Vagina (tissue), 2 donors: ENCODE data around the gene MAG.

Experiments used
- POLR2A ChIP-seq, 2 donors: fragments of 450-650 bp; IDR thresholded peaks; one replicate each; pipeline ENCODE4 v1.6.1; 2017; ENCODE audit warnings: antibody characterized with exemption in 2 of 2, mild to moderate bottlenecking in 2 of 2, moderate library complexity in 2 of 2
- TF ChIP-seq, protein P1 (sequence below), 3 experiments: fragments of 450-650 bp in 2 of 3; fragments of 200-600 bp in 1 of 3; sonication (generic) in 1 of 3; IDR thresholded peaks; one replicate each; pipeline ENCODE4 v1.5.1; 2017 to 2019; ENCODE audit warnings: antibody characterized with exemption in 3 of 3, mild to moderate bottlenecking in 2 of 3, moderate library complexity in 2 of 3

DNA sequence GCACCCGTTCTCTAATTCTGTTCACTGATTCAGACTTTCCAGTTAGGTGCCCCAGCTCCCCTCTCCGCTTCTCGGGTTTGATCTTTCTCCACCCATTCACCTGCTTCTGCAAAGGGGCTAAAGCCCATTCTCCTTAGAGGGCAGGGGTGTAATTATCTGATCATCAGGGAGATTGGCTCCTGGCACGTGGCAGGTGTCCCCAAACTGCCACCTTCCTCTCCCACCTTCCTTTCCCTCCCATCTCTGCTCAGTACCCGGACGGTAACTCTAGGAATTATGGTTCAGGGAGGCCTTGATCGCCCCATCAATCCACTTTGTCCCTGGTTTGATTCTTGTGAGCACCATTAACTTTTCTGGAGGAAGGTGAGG, 56.0 kb downstream of the MAG start:
- no peak for TF ChIP-seq POLR2A (IDR thresholded peaks at IDR 0.05)
- TF ChIP-seq, protein P1, sequence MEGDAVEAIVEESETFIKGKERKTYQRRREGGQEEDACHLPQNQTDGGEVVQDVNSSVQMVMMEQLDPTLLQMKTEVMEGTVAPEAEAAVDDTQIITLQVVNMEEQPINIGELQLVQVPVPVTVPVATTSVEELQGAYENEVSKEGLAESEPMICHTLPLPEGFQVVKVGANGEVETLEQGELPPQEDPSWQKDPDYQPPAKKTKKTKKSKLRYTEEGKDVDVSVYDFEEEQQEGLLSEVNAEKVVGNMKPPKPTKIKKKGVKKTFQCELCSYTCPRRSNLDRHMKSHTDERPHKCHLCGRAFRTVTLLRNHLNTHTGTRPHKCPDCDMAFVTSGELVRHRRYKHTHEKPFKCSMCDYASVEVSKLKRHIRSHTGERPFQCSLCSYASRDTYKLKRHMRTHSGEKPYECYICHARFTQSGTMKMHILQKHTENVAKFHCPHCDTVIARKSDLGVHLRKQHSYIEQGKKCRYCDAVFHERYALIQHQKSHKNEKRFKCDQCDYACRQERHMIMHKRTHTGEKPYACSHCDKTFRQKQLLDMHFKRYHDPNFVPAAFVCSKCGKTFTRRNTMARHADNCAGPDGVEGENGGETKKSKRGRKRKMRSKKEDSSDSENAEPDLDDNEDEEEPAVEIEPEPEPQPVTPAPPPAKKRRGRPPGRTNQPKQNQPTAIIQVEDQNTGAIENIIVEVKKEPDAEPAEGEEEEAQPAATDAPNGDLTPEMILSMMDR (IDR thresholded peaks at IDR 0.05): no peak
